ENCODE results near the gene LAMC1. TPM values are rescaled to one million over a fixed set of nuclear protein-coding genes. Genes with fewer than 3 reads are reported as not detected.

LAMC1 gene
- polyA plus RNA-seq, 1 donor (not counting 4 experiments of a cell fraction or from before 2014, with no cell fraction given) = 66.6 TPM

DNA sequence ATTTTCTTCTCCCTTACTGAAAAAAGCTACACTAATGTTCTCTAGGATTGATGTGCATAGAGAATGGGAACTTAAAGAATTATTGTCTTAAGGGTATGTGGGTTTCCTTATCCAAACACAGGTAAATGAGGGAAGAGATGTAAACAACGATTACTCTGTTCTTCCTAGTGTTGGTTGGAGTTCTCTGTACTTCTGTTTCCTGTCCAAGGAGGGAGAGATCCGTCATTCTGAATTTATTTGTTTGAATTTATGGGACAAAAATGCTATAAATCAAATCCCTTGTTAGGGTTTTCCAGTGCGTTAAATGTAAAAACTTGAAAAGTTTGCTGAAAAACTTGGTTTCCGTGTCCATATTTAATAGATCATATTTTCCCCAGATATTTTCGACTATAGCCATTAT is 29.6 kb downstream of the LAMC1 start:
- H4K20me1 ChIP-seq (ENCODE audit: control insufficient read depth, extremely low read depth, insufficient read depth, low read length) = peaks cover 5% of the 10 kb centered on the region

DNA sequence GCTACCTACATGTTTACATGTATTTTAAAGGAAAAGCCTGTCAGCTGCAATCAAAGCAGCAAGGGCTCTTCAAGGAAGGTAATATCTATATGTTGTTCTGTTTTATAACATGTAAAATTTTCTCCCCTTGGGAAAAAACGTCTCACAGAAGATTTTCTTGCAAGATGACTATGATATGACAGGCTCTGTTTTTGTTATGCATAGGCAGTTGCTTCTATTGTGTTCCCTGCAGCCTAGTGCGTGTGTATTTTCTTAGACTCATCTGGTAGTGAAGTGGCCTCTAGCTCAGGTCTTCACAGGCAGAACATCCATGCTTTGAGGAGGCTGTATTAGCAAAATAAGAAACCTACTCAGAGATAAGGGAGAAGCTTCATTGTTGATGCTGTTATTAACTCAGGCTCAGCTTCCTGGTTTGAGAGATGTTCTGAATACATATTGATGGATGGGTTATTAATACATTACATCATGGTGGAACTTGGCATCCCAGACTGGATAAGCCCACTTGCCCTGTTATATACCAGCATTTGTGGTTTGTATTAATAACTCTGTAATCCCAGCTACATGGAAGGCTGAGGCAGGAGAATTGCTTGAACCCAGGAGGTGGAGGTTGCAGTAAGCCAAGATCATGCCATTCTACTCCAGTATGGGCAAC is 35.8 kb downstream of the LAMC1 start:
- H3K27ac ChIP-seq (ENCODE audit: control insufficient read depth, insufficient read depth, low read length) = peak overlapping the region; percentile 38

More for the DNA sequence above, 29.6 kb downstream of the LAMC1 start:
- DNase-seq (ENCODE audit: low read depth, low spot score) = no peak
- Histone ChIP-seq H3K9me1 (ENCODE audit: control insufficient read depth, extremely low read depth, insufficient read depth, low read length) (no peaks in the 10 kb centered on the region), H3K36me3 (ENCODE audit: control insufficient read depth in 2 of 2, extremely low read depth in 1 of 2, insufficient read depth in 2 of 2, low read length in 2 of 2) (no peaks in the 10 kb centered on the region), H3K4me2 (ENCODE audit: control insufficient read depth, extremely low read depth, insufficient read depth, low read depth, low read length) (no peak overlapping the region), H3K27ac (ENCODE audit: control insufficient read depth, insufficient read depth, low read length) (no peak overlapping the region), H2AFZ (ENCODE audit: control insufficient read depth, low read length) (no peak overlapping the region), H3K9me3 (ENCODE audit: control insufficient read depth, low read depth, low read length) (no peaks in the 10 kb centered on the region), H3K27me3 (ENCODE audit: control insufficient read depth, extremely low read depth, insufficient read depth, low read length) (no peaks in the 10 kb centered on the region), H3K79me2 (ENCODE audit: control insufficient read depth, insufficient read depth, low read length) (peaks cover 60% of the 10 kb centered on the region), H3K4me3 (ENCODE audit: control insufficient read depth in 2 of 3, extremely low read depth in 1 of 3, insufficient read depth in 2 of 3, low read depth in 1 of 3, low read length in 3 of 3) (no peak overlapping the region), H3K4me1 (ENCODE audit: control insufficient read depth, extremely low read depth, insufficient read depth, low read length) (peaks cover 5% of the 10 kb centered on the region), H3K9ac (ENCODE audit: control insufficient read depth, extremely low read depth, insufficient read depth, low read length) (no peak overlapping the region)
- dilution Hi-C loops (cut with MboI; ENCODE audit: extremely low pct_ligation_motif_present, low sequenced_read_pairs) = no loop called here
- no peak for TF ChIP-seq EZH2 (IDR thresholded peaks at IDR 0.05; ENCODE audit: low read length)
- TF ChIP-seq, protein P1, sequence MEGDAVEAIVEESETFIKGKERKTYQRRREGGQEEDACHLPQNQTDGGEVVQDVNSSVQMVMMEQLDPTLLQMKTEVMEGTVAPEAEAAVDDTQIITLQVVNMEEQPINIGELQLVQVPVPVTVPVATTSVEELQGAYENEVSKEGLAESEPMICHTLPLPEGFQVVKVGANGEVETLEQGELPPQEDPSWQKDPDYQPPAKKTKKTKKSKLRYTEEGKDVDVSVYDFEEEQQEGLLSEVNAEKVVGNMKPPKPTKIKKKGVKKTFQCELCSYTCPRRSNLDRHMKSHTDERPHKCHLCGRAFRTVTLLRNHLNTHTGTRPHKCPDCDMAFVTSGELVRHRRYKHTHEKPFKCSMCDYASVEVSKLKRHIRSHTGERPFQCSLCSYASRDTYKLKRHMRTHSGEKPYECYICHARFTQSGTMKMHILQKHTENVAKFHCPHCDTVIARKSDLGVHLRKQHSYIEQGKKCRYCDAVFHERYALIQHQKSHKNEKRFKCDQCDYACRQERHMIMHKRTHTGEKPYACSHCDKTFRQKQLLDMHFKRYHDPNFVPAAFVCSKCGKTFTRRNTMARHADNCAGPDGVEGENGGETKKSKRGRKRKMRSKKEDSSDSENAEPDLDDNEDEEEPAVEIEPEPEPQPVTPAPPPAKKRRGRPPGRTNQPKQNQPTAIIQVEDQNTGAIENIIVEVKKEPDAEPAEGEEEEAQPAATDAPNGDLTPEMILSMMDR (optimal IDR thresholded peaks at IDR 0.05 in 1 of 3, IDR thresholded peaks at IDR 0.05 in 1 of 3, conservative IDR thresholded peaks at IDR 0.05 in 1 of 3; ENCODE audit: extremely low read depth in 1 of 3, insufficient read depth in 2 of 3, low read length in 3 of 3) = no peak
- no peak for FAIRE-seq

More for the DNA sequence above, 35.8 kb downstream of the LAMC1 start:
- Histone ChIP-seq H3K9me3 (ENCODE audit: control insufficient read depth, low read depth, low read length) (no peaks in the 10 kb centered on the region), H3K4me2 (ENCODE audit: control insufficient read depth, extremely low read depth, insufficient read depth, low read depth, low read length) (no peak overlapping the region), H3K79me2 (ENCODE audit: control insufficient read depth, insufficient read depth, low read length) (peaks cover 65% of the 10 kb centered on the region), H3K27me3 (ENCODE audit: control insufficient read depth, extremely low read depth, insufficient read depth, low read length) (no peaks in the 10 kb centered on the region), H3K4me1 (ENCODE audit: control insufficient read depth, extremely low read depth, insufficient read depth, low read length) (peaks cover 22% of the 10 kb centered on the region), H3K9me1 (ENCODE audit: control insufficient read depth, extremely low read depth, insufficient read depth, low read length) (peaks cover 2% of the 10 kb centered on the region), H2AFZ (ENCODE audit: control insufficient read depth, low read length) (no peak overlapping the region), H4K20me1 (ENCODE audit: control insufficient read depth, extremely low read depth, insufficient read depth, low read length) (peaks cover 9% of the 10 kb centered on the region), H3K36me3 (ENCODE audit: control insufficient read depth in 2 of 2, extremely low read depth in 1 of 2, insufficient read depth in 2 of 2, low read length in 2 of 2) (no peaks in the 10 kb centered on the region), H3K9ac (ENCODE audit: control insufficient read depth, extremely low read depth, insufficient read depth, low read length) (no peak overlapping the region), H3K4me3 (ENCODE audit: control insufficient read depth in 2 of 3, extremely low read depth in 1 of 3, insufficient read depth in 2 of 3, low read depth in 1 of 3, low read length in 3 of 3) (no peak overlapping the region)
- dilution Hi-C loops (cut with MboI; ENCODE audit: extremely low pct_ligation_motif_present, low sequenced_read_pairs) = no loop called here
- FAIRE-seq (no peak), DNase-seq (ENCODE audit: low read depth, low spot score) (no peak)
- TF ChIP-seq, protein P1 (optimal IDR thresholded peaks at IDR 0.05 in 1 of 3, IDR thresholded peaks at IDR 0.05 in 1 of 3, conservative IDR thresholded peaks at IDR 0.05 in 1 of 3; ENCODE audit: extremely low read depth in 1 of 3, insufficient read depth in 2 of 3, low read length in 3 of 3) = no peak
- no peak for TF ChIP-seq EZH2 (IDR thresholded peaks at IDR 0.05; ENCODE audit: low read length)

Data from keratinocyte (primary cell).